Measurements from ENCODE around the gene SMAD6. TPM values are rescaled to one million over a fixed set of nuclear protein-coding genes. Genes with fewer than 3 reads are reported as not detected.

SMAD6 gene
- total and polyA plus RNA-seq, 2 donors (not counting 1 experiment from before 2014, with no cell fraction given): 1.2 to 8.9 TPM

GRCh38 chr15:66753687-66754377 lies 51.8 kb downstream of the SMAD6 start:
- Histone ChIP-seq H3K4me3 (replicated peaks in 1 of 4; ENCODE audit: control extremely low read depth in 1 of 4, insufficient read depth in 1 of 4, low read depth in 3 of 4, low read length in 4 of 4) (no peak overlapping the region), H3K4me1 (ENCODE audit: control insufficient read depth, extremely low read depth, insufficient read depth, low read length) (peaks cover 11% of the 10 kb centered on the region), H3K27me3 (ENCODE audit: control insufficient read depth, insufficient read depth, low read length) (no peaks in the 10 kb centered on the region), H3K9me3 (ENCODE audit: control insufficient read depth, insufficient read depth, low read depth, low read length) (peaks cover 6% of the 10 kb centered on the region), H3K27ac (ENCODE audit: insufficient read depth, low read length) (no peak overlapping the region), H3K4me2 (ENCODE audit: extremely low read depth, insufficient read depth, low read length) (no peak overlapping the region), H4K20me1 (ENCODE audit: control insufficient read depth, extremely low read depth, insufficient read depth, low read length) (no peaks in the 10 kb centered on the region), H3K9ac (ENCODE audit: insufficient read depth, low read length) (no peak overlapping the region), H3K36me3 (ENCODE audit: control insufficient read depth, insufficient read depth, low read length) (peaks cover 2% of the 10 kb centered on the region), H3K79me2 (ENCODE audit: control insufficient read depth, insufficient read depth, low read length) (peaks cover 1% of the 10 kb centered on the region), H2AFZ (ENCODE audit: low read length) (no peak overlapping the region)
- TF ChIP-seq CTCF (conservative IDR thresholded peaks at IDR 0.05 in 1 of 2, IDR thresholded peaks at IDR 0.05 in 1 of 2; ENCODE audit: low read depth in 1 of 2, low read length in 2 of 2) (no peak), EZH2 (IDR thresholded peaks at IDR 0.05; ENCODE audit: low read length, missing control alignments) (no peak)
- DNase-seq (ENCODE audit: low read depth in 2 of 2): no peak

GRCh38 chr15:66754789-66755188 lies 52.8 kb downstream of the SMAD6 start:
- Histone ChIP-seq H3K27me3 (ENCODE audit: control insufficient read depth, insufficient read depth, low read length) (no peaks in the 10 kb centered on the region), H3K4me3 (replicated peaks in 1 of 4; ENCODE audit: control extremely low read depth in 1 of 4, insufficient read depth in 1 of 4, low read depth in 3 of 4, low read length in 4 of 4) (no peak overlapping the region), H3K36me3 (ENCODE audit: control insufficient read depth, insufficient read depth, low read length) (peaks cover 2% of the 10 kb centered on the region), H3K4me2 (ENCODE audit: extremely low read depth, insufficient read depth, low read length) (no peak overlapping the region), H4K20me1 (ENCODE audit: control insufficient read depth, extremely low read depth, insufficient read depth, low read length) (no peaks in the 10 kb centered on the region), H2AFZ (ENCODE audit: low read length) (no peak overlapping the region), H3K79me2 (ENCODE audit: control insufficient read depth, insufficient read depth, low read length) (peaks cover 1% of the 10 kb centered on the region), H3K27ac (ENCODE audit: insufficient read depth, low read length) (no peak overlapping the region), H3K4me1 (ENCODE audit: control insufficient read depth, extremely low read depth, insufficient read depth, low read length) (peaks cover 4% of the 10 kb centered on the region), H3K9me3 (ENCODE audit: control insufficient read depth, insufficient read depth, low read depth, low read length) (peaks cover 6% of the 10 kb centered on the region), H3K9ac (ENCODE audit: insufficient read depth, low read length) (no peak overlapping the region)
- DNase-seq (ENCODE audit: low read depth in 2 of 2): no peak
- no peak for TF ChIP-seq CTCF (conservative IDR thresholded peaks at IDR 0.05 in 1 of 2, IDR thresholded peaks at IDR 0.05 in 1 of 2; ENCODE audit: low read depth in 1 of 2, low read length in 2 of 2)
- no peak for TF ChIP-seq EZH2 (IDR thresholded peaks at IDR 0.05; ENCODE audit: low read length, missing control alignments)

- peaks cover 2% of the 10 kb centered on the region for H3K36me3 ChIP-seq (ENCODE audit: control insufficient read depth, insufficient read depth, low read length)
- H3K79me2 ChIP-seq (ENCODE audit: control insufficient read depth, insufficient read depth, low read length): peaks cover 1% of the 10 kb centered on the region
These were observed 53.4 kb downstream of the SMAD6 start for GRCh38 chr15:66755298-66756068.

More at GRCh38 chr15:66755298-66756068, 53.4 kb downstream of the SMAD6 start:
- no peak overlapping the region for H3K27ac ChIP-seq (ENCODE audit: insufficient read depth, low read length)
- no peak overlapping the region for H2AFZ ChIP-seq (ENCODE audit: low read length)
- no peak overlapping the region for H3K4me2 ChIP-seq (ENCODE audit: extremely low read depth, insufficient read depth, low read length)
- H3K9me3 ChIP-seq (ENCODE audit: control insufficient read depth, insufficient read depth, low read depth, low read length): peaks cover 6% of the 10 kb centered on the region
- TF ChIP-seq EZH2 (IDR thresholded peaks at IDR 0.05; ENCODE audit: low read length, missing control alignments) (no peak), CTCF (conservative IDR thresholded peaks at IDR 0.05 in 1 of 2, IDR thresholded peaks at IDR 0.05 in 1 of 2; ENCODE audit: low read depth in 1 of 2, low read length in 2 of 2) (no peak)
- no peaks in the 10 kb centered on the region for H4K20me1 ChIP-seq (ENCODE audit: control insufficient read depth, extremely low read depth, insufficient read depth, low read length)
- H3K27me3 ChIP-seq (ENCODE audit: control insufficient read depth, insufficient read depth, low read length): no peaks in the 10 kb centered on the region
- H3K4me1 ChIP-seq (ENCODE audit: control insufficient read depth, extremely low read depth, insufficient read depth, low read length): peaks cover 4% of the 10 kb centered on the region
- DNase-seq (ENCODE audit: low read depth in 2 of 2): no peak
- no peak overlapping the region for H3K9ac ChIP-seq (ENCODE audit: insufficient read depth, low read length)
- no peak overlapping the region for H3K4me3 ChIP-seq (replicated peaks in 1 of 4; ENCODE audit: control extremely low read depth in 1 of 4, insufficient read depth in 1 of 4, low read depth in 3 of 4, low read length in 4 of 4)

Data from fibroblast of lung (primary cell).